Ectodermal cell (in vitro differentiated cells): Measurements from ENCODE around the gene IL22.

ENCODE experiments used
- H3K27ac ChIP-seq: 2 replicates; pipeline ENCODE4 v1.7.0; 2013; ENCODE audit warnings: mild to moderate bottlenecking, low read depth, low read length; ENCODE audit not compliant: insufficient read depth, poor library complexity, severe bottlenecking
- H3K27me3 ChIP-seq: 2 replicates; pipeline ENCODE4 v1.7.0; 2013; ENCODE audit warnings: mild to moderate bottlenecking, low read length; ENCODE audit not compliant: insufficient read depth, control insufficient read depth, poor library complexity, severe bottlenecking
- H3K36me3 ChIP-seq: one replicate; pipeline ENCODE4 v1.7.0; 2013; ENCODE audit warnings: low read length; ENCODE audit not compliant: control insufficient read depth, insufficient read depth
- H3K4me1 ChIP-seq: one replicate; pipeline ENCODE4 v1.7.0; 2013; ENCODE audit warnings: low read length; ENCODE audit not compliant: control insufficient read depth, insufficient read depth
- H3K4me3 ChIP-seq: 2 replicates; pipeline ENCODE4 v1.7.0; 2013; ENCODE audit warnings: low read depth, low read length, control low read depth; ENCODE audit not compliant: insufficient read depth
- H3K9me3 ChIP-seq: 2 replicates; pipeline ENCODE4 v1.7.0; 2013; ENCODE audit warnings: mild to moderate bottlenecking, low read length, moderate library complexity; ENCODE audit not compliant: control insufficient read depth
- WGBS, 2 experiments: methylation state at CpG; one replicate each; pipeline ENCODE4 v1.1.7; 2013; ENCODE audit warnings: missing lambda C conversion rate in 2 of 2; 5-methylcytosine and 5-hydroxymethylcytosine counted together

IL22 gene

DNA sequence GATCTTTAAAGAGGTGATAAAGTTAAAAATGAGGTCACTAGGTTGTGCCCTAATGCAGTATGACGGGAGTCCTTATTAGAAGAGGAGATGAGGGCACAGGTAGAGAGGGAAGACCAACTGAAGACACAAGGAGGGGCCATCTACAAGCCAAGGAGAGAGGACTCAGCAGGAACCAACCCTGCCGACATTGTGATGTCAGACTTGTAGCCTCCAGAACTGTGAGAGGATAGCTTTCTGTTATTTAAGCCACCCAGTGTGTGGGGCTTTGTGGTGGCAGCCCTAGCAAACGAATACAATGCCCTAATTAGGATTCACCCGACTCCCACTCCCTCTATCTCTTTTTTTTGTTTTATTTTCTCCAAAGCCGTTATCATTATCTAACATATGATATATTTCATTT, 19.9 kb downstream of the IL22 start:
- Histone ChIP-seq H3K27me3 (no peaks in the 10 kb centered on the region), H3K9me3 (no peaks in the 10 kb centered on the region), H3K27ac (no peak overlapping the region), H3K4me1 (peaks cover 6% of the 10 kb centered on the region), H3K36me3 (no peaks in the 10 kb centered on the region), H3K4me3 (no peak overlapping the region)
- WGBS, 2 experiments, result 47 to 48% methylated on average over 3 to 4 of the region's 5 CpGs

DNA sequence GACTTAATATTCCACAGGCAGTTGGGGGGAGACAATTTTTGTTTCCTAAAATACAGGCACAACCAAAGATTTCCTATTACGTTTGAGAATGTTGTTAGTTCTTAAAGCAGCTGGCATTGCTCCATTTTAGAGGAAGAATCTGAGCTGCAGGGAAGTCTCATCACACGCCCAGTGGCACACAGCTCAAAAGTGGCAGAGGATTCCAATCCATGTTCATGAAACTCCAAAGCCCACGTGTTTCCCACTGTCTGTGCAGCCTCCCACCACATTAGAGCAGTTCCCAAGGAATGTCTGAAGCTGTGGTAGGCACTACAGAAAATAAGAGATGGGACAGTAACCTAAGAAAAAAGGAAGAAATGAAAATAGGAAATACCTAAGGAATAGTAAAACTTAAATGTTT, 21.7 kb downstream of the IL22 start:
- Histone ChIP-seq H3K27me3 (no peaks in the 10 kb centered on the region), H3K36me3 (no peaks in the 10 kb centered on the region)
- 79 to 85% methylated on average over 3 of the region's 3 CpGs for WGBS, 2 experiments

GRCh38 chr12:68231229-68231628, 22.2 kb downstream of the IL22 start:
- Histone ChIP-seq H3K27ac (no peak overlapping the region), H3K27me3 (no peaks in the 10 kb centered on the region), H3K9me3 (no peaks in the 10 kb centered on the region), H3K4me1 (no peaks in the 10 kb centered on the region), H3K36me3 (no peaks in the 10 kb centered on the region), H3K4me3 (no peak overlapping the region)

More for the DNA sequence above, 21.7 kb downstream of the IL22 start:
- Histone ChIP-seq H3K9me3 (no peaks in the 10 kb centered on the region), H3K4me1 (no peaks in the 10 kb centered on the region), H3K27ac (no peak overlapping the region), H3K4me3 (no peak overlapping the region)

GRCh38 chr12:68229956-68230355, 23.4 kb downstream of the IL22 start:
- Histone ChIP-seq H3K9me3 (no peaks in the 10 kb centered on the region), H3K27me3 (no peaks in the 10 kb centered on the region), H3K27ac (no peak overlapping the region), H3K4me3 (no peak overlapping the region), H3K4me1 (no peaks in the 10 kb centered on the region), H3K36me3 (no peaks in the 10 kb centered on the region)
- 82 to 88% methylated on average over 2 of the region's 2 CpGs for whole genome bisulfite sequencing, 2 experiments

- Histone ChIP-seq H3K27ac (no peak overlapping the region), H3K27me3 (no peaks in the 10 kb centered on the region), H3K36me3 (no peaks in the 10 kb centered on the region), H3K9me3 (no peaks in the 10 kb centered on the region), H3K4me3 (no peak overlapping the region), H3K4me1 (no peaks in the 10 kb centered on the region)
- WGBS, 2 experiments, result 59 to 62% methylated on average over 3 of the region's 3 CpGs
Measured at GRCh38 chr12:68227356-68227755, 26.0 kb downstream of the IL22 start.

GRCh38 chr12:68225576-68226476, 27.6 kb downstream of the IL22 start, which contains the start of gene IL26:
Gene IL26, minus strand, starts transcription at chr12:68225810. Its CDS starts 54 bp downstream, at chr12:68225756.
- no peaks in the 10 kb centered on the region for H3K4me1 ChIP-seq
- H3K4me3 ChIP-seq, result no peak within 1 kb of the TSS
- WGBS, 2 experiments, result 94 to 97% methylated on average over 8 of the region's 8 CpGs
- no peaks in the 10 kb centered on the region for H3K36me3 ChIP-seq
- H3K9me3 ChIP-seq, result no peaks in the 10 kb centered on the region
- H3K27me3 ChIP-seq, result no peaks in the 10 kb centered on the region
- no peak within 1 kb of the TSS for H3K27ac ChIP-seq

GRCh38 chr12:68224613-68225285, 28.7 kb downstream of the IL22 start:
- WGBS, 2 experiments, result 86 to 93% methylated on average over 3 of the region's 3 CpGs
- H3K9me3 ChIP-seq, result no peaks in the 10 kb centered on the region
- no peaks in the 10 kb centered on the region for H3K36me3 ChIP-seq
- no peaks in the 10 kb centered on the region for H3K4me1 ChIP-seq
- no peaks in the 10 kb centered on the region for H3K27me3 ChIP-seq
- H3K4me3 ChIP-seq, result no peak overlapping the region
- H3K27ac ChIP-seq, result no peak overlapping the region

GRCh38 chr12:68223067-68223747, 30.2 kb downstream of the IL22 start:
- Histone ChIP-seq H3K4me1 (no peaks in the 10 kb centered on the region), H3K36me3 (no peaks in the 10 kb centered on the region), H3K4me3 (no peak overlapping the region), H3K9me3 (no peaks in the 10 kb centered on the region), H3K27ac (no peak overlapping the region), H3K27me3 (no peaks in the 10 kb centered on the region)
- WGBS, 2 experiments, result 7 to 8% methylated on average over 12 of the region's 12 CpGs

DNA sequence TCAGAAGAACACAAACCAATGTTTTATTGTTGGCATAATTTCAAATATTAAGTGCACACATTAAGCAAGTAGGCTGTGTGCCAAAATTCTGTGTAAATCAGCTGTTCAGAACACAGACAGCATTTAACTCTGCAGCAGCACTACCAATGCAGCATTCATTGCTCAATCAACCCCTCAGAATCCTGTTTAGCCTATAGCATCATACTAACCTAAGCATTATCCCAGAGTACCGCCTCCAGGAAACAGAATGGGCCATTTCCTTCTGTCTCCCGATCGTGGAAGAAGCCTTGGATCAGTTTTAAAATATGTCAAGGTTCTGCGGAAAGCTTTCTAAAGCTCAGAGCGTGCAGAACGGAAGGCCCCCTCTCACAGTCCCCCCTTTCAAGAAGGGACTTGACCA, 31.1 kb downstream of the IL22 start:
- Histone ChIP-seq H3K9me3 (no peaks in the 10 kb centered on the region), H3K27ac (no peak overlapping the region), H3K27me3 (no peaks in the 10 kb centered on the region), H3K36me3 (no peaks in the 10 kb centered on the region), H3K4me3 (no peak overlapping the region), H3K4me1 (no peaks in the 10 kb centered on the region)
- 87 to 89% methylated on average over 6 of the region's 6 CpGs for WGBS, 2 experiments

DNA sequence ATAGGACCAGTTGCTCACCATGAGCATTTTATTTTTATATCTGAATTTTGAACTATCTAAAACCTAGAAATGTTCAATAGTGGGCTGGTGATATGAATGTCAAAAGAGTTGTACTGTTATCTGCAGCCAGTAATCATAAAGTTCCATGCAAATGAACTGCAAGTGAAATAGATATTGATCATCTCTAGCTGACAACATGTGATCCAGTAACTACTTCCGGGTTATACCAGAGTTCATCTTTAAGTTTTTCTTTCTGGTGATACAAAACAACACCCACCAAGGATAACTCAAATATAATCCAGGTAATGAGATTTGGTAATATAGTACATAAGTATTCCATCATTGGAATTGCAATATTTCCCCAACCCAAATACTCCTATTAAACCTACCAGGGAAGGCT, 31.9 kb downstream of the IL22 start:
- WGBS, 2 experiments, result 91 to 100% methylated on average over 1 of the region's 1 CpG

More for the DNA sequence above, 31.9 kb downstream of the IL22 start:
- no peak overlapping the region for H3K4me3 ChIP-seq
- H3K9me3 ChIP-seq, result no peaks in the 10 kb centered on the region
- no peaks in the 10 kb centered on the region for H3K27me3 ChIP-seq
- no peaks in the 10 kb centered on the region for H3K36me3 ChIP-seq
- no peaks in the 10 kb centered on the region for H3K4me1 ChIP-seq
- no peak overlapping the region for H3K27ac ChIP-seq
